H1 (cell line): ENCODE data around the gene SGMS2. TPM values are rescaled to one million over a fixed set of nuclear protein-coding genes. Genes with fewer than 3 reads are reported as not detected.

Experiments
- CTCF ChIA-PET: fragments of 300-600 bp; sonication (Branson Sonifier 250); formaldehyde crosslinking; loops from one replicate; lab custom pipeline; 2021; ENCODE audit not compliant: partially characterized antibody; lab: Charles Lee
- POLR2A ChIA-PET: fragments of 300-600 bp; sonication (Branson Sonifier 250); formaldehyde crosslinking; loops from one replicate; lab custom pipeline; 2021; ENCODE audit warnings: inconsistent platforms; ENCODE audit not compliant: partially characterized antibody; lab: Charles Lee
- DNase-seq, 2 experiments: peaks; one replicate each; pipeline versions ENCODE4 v3.0.0 to v3.0.0-alpha.2; 2010 to 2022; ENCODE audit warnings: low spot score in 2 of 2, low read depth in 1 of 2, mixed read lengths in 1 of 2
- FAIRE-seq: peaks from 2 replicates; lab custom pipeline; 2011; peaks lifted over from hg19 to GRCh38; lab: Jason Lieb, UNC
- H2AFZ ChIP-seq: 2 replicates; pipeline ENCODE4 v1.8.1; 2012; ENCODE audit warnings: low read length, inconsistent platforms
- H2AK5ac ChIP-seq: 2 replicates; pipeline ENCODE4 v1.6.1; 2013; ENCODE audit warnings: low read depth, low read length
- H2BK120ac ChIP-seq: replicated peaks from 2 replicates; pipeline ENCODE3; 2013; ENCODE audit warnings: low read depth, low read length, inconsistent platforms
- H2BK12ac ChIP-seq: 2 replicates; pipeline ENCODE4 v1.6.1; 2013; ENCODE audit warnings: low read depth, low read length
- H2BK15ac ChIP-seq: 2 replicates; pipeline ENCODE4 v1.6.1; 2013; ENCODE audit warnings: low read length
- H2BK20ac ChIP-seq: 2 replicates; pipeline ENCODE4 v1.6.1; 2013; ENCODE audit warnings: low read length
- H2BK5ac ChIP-seq: 2 replicates; pipeline ENCODE4 v1.6.1; 2013; ENCODE audit warnings: low read depth, low read length
- H3K14ac ChIP-seq: 2 replicates; pipeline ENCODE4 v1.6.1; 2013; ENCODE audit warnings: inconsistent platforms; ENCODE audit not compliant: insufficient read length
- H3K18ac ChIP-seq: 2 replicates; pipeline ENCODE4 v1.6.1; 2013; ENCODE audit warnings: low read length; ENCODE audit errors: extremely low read depth
- H3K23ac ChIP-seq: 2 replicates; pipeline ENCODE4 v1.6.1; 2013; ENCODE audit warnings: inconsistent platforms; ENCODE audit not compliant: insufficient read length
- H3K23me2 ChIP-seq: 2 replicates; pipeline ENCODE4 v1.6.1; 2013; ENCODE audit warnings: low read depth, low read length
- H3K27ac ChIP-seq: 2 replicates; pipeline ENCODE4 v1.6.1; 2011; ENCODE audit warnings: low read depth, low read length, inconsistent platforms
- H3K27me3 ChIP-seq, 4 experiments: replicated peaks in 1 of 4; 1 replicate in 1 of 4; 2 replicates in 3 of 4; pipeline versions ENCODE4 v1.6.1 to v1.8.1; 2011 to 2013; ENCODE audit warnings: low read length in 3 of 4, mild to moderate bottlenecking in 3 of 4, inconsistent platforms in 2 of 4, mixed read lengths in 2 of 4, moderate library complexity in 1 of 4; ENCODE audit not compliant: control insufficient read depth in 3 of 4, insufficient read depth in 3 of 4; ENCODE audit errors: extremely low read depth in 1 of 4
- H3K36me3 ChIP-seq, 4 experiments: 2 replicates each; pipeline versions ENCODE4 v1.6.1 to v1.8.1; 2011 to 2013; ENCODE audit warnings: mild to moderate bottlenecking in 4 of 4, low read length in 3 of 4, moderate library complexity in 2 of 4, control low read depth in 1 of 4, inconsistent platforms in 1 of 4; ENCODE audit not compliant: insufficient read depth in 4 of 4, control insufficient read depth in 2 of 4
- H3K4ac ChIP-seq: replicated peaks from 2 replicates; pipeline ENCODE3; 2013; ENCODE audit warnings: low read length, low read depth, mixed read lengths, inconsistent platforms; ENCODE audit not compliant: insufficient read length
- H3K4me1 ChIP-seq, 4 experiments: replicated peaks in 1 of 4; 1 replicate in 1 of 4; 2 replicates in 3 of 4; pipeline versions ENCODE4 v1.6.1 to v1.8.1; 2011 to 2013; ENCODE audit warnings: low read length in 3 of 4, inconsistent platforms in 2 of 4, mixed read lengths in 1 of 4; ENCODE audit not compliant: insufficient read depth in 4 of 4, control insufficient read depth in 3 of 4
- H3K4me2 ChIP-seq, 2 experiments: 2 replicates each; pipeline versions ENCODE4 v1.6.1 to v1.8.1; 2011 to 2013; ENCODE audit warnings: low read depth in 2 of 2, low read length in 2 of 2, control low read depth in 1 of 2, inconsistent platforms in 1 of 2, mild to moderate bottlenecking in 1 of 2; ENCODE audit not compliant: insufficient read depth in 1 of 2
- H3K4me3 ChIP-seq, 4 experiments: fragments of 200-600, 300-600 bp in 1 of 4; sonication (generic), shearing (Covaris generic), sonication (Bioruptor Twin) in 1 of 4; 2 replicates each; pipeline versions ENCODE4 v1.5.1 to v1.8.1; 2011 to 2016; ENCODE audit warnings: low read length in 4 of 4, low read depth in 3 of 4, control low read depth in 2 of 4, inconsistent platforms in 2 of 4, mild to moderate bottlenecking in 2 of 4, mixed read lengths in 1 of 4, moderate library complexity in 1 of 4; ENCODE audit not compliant: insufficient read depth in 2 of 4; ENCODE audit errors: extremely low read depth in 1 of 4
- H3K56ac ChIP-seq: replicated peaks from 2 replicates; pipeline ENCODE3; 2013; ENCODE audit warnings: low read depth, mild to moderate bottlenecking, mixed read lengths, low read length, inconsistent platforms; ENCODE audit not compliant: insufficient read length
- H3K79me1 ChIP-seq: 2 replicates; pipeline ENCODE4 v1.6.1; 2013; ENCODE audit warnings: low read depth, low read length, control low read depth
- H3K79me2 ChIP-seq, 2 experiments: 2 replicates each; pipeline versions ENCODE4 v1.6.1 to v1.8.1; 2012 to 2013; ENCODE audit warnings: low read length in 2 of 2, mild to moderate bottlenecking in 2 of 2, inconsistent platforms in 1 of 2; ENCODE audit not compliant: insufficient read depth in 2 of 2, control insufficient read depth in 1 of 2
- H3K9ac ChIP-seq, 4 experiments: replicated peaks in 1 of 4; 1 replicate in 1 of 4; 2 replicates in 3 of 4; pipeline versions ENCODE4 v1.6.1 to v1.8.1; 2011 to 2013; ENCODE audit warnings: low read depth in 3 of 4, low read length in 3 of 4, control low read depth in 2 of 4, mild to moderate bottlenecking in 2 of 4, moderate library complexity in 2 of 4, inconsistent platforms in 1 of 4; ENCODE audit errors: extremely low read depth in 1 of 4
- H3K9me3 ChIP-seq, 2 experiments: 2 replicates each; pipeline versions ENCODE4 v1.6.1 to v1.8.1; 2012 to 2013; ENCODE audit warnings: mild to moderate bottlenecking in 2 of 2, moderate library complexity in 2 of 2, control low read depth in 1 of 2, inconsistent platforms in 1 of 2, low read depth in 1 of 2, low read length in 1 of 2, mixed read lengths in 1 of 2; ENCODE audit not compliant: insufficient read depth in 2 of 2
- H4K20me1 ChIP-seq, 2 experiments: replicated peaks in 1 of 2; 2 replicates each; pipeline versions ENCODE3 to v1.8.1; 2011 to 2013; ENCODE audit warnings: inconsistent platforms in 2 of 2, low read length in 2 of 2, mild to moderate bottlenecking in 1 of 2; ENCODE audit not compliant: insufficient read depth in 2 of 2, control insufficient read depth in 1 of 2
- H4K5ac ChIP-seq: 2 replicates; pipeline ENCODE4 v1.6.1; 2013; ENCODE audit warnings: low read length, low read depth, mixed read lengths, inconsistent platforms; ENCODE audit not compliant: insufficient read length
- H4K8ac ChIP-seq: 2 replicates; pipeline ENCODE4 v1.8.0; 2013; ENCODE audit warnings: mild to moderate bottlenecking, moderate library complexity, low read length, inconsistent platforms; ENCODE audit not compliant: insufficient read depth; ENCODE audit errors: extremely low read depth
- H4K91ac ChIP-seq: replicated peaks from 2 replicates; pipeline ENCODE3; 2013; ENCODE audit warnings: low read length, mixed read lengths, inconsistent platforms; ENCODE audit not compliant: insufficient read length
- BRCA1 ChIP-seq: IDR thresholded peaks from 2 replicates; pipeline ENCODE4 v1.6.1; 2012; ENCODE audit warnings: low read depth, low read length, improper control_type of control experiment
- CBX5 ChIP-seq: fragments of 300-800, 300-1000 bp; sonication (generic); IDR thresholded peaks from 2 replicates; pipeline ENCODE4 v1.7.1; 2016; ENCODE audit warnings: antibody characterized with exemption, low read length, low read depth
- EZH2 ChIP-seq: fragments of 200-600 bp; sonication (generic); IDR thresholded peaks from 2 replicates; pipeline ENCODE4 v1.7.1; 2012; ENCODE audit warnings: low read depth, mild to moderate bottlenecking, moderate library complexity, low read length, inconsistent platforms; ENCODE audit not compliant: severe bottlenecking
- HDAC2 ChIP-seq, 2 experiments: fragments of 300-600 bp in 1 of 2; sonication (generic) in 1 of 2; IDR thresholded peaks; 2 replicates each; pipeline ENCODE4 v1.6.1; 2011 to 2012; ENCODE audit warnings: low read depth in 2 of 2, low read length in 2 of 2, mild to moderate bottlenecking in 2 of 2, moderate library complexity in 2 of 2, borderline replicate concordance in 1 of 2, inconsistent platforms in 1 of 2
- JUND ChIP-seq: IDR thresholded peaks from 2 replicates; pipeline ENCODE4 v1.6.1; 2011; ENCODE audit warnings: mild to moderate bottlenecking, improper control_type of control experiment, low read length
- POLR2AphosphoS5 ChIP-seq: IDR thresholded peaks from 2 replicates; pipeline ENCODE4 v1.6.1; 2011; ENCODE audit warnings: low read depth, low read length
- RAD21 ChIP-seq, 2 experiments: IDR thresholded peaks in 1 of 2; conservative IDR thresholded peaks in 1 of 2; 2 replicates each; pipeline ENCODE4 v1.6.1; 2011; ENCODE audit warnings: low read depth in 2 of 2, low read length in 2 of 2, improper control_type of control experiment in 1 of 2, inconsistent platforms in 1 of 2, mild to moderate bottlenecking in 1 of 2, moderate library complexity in 1 of 2
- RXRA ChIP-seq: IDR thresholded peaks from 2 replicates; pipeline ENCODE4 v1.6.1; 2011; ENCODE audit warnings: low read depth, mild to moderate bottlenecking, low read length, moderate library complexity; ENCODE audit not compliant: insufficient read depth
- TAF1 ChIP-seq: IDR thresholded peaks from 2 replicates; pipeline ENCODE4 v1.6.1; 2011; ENCODE audit warnings: mild to moderate bottlenecking, low read depth, low read length
- TCF12 ChIP-seq: IDR thresholded peaks from 2 replicates; pipeline ENCODE4 v1.6.1; 2011; ENCODE audit warnings: low read depth, mild to moderate bottlenecking, low read length
- YY1 ChIP-seq: IDR thresholded peaks from 2 replicates; pipeline ENCODE4 v1.6.1; 2011; ENCODE audit warnings: low read depth, mild to moderate bottlenecking, low read length
- WGBS, 2 experiments: shearing (Covaris generic) in 1 of 2; methylation state at CpG; one replicate each; pipeline versions ENCODE4 v1.1.6 to v1.1.7; 2013 to 2015; ENCODE audit warnings: low lambda C conversion rate in 2 of 2, mixed read lengths in 2 of 2, inconsistent platforms in 1 of 2, low coverage in 1 of 2, missing lambda C conversion rate in 1 of 2; ENCODE audit not compliant: insufficient replicate concordance in 2 of 2, insufficient coverage in 1 of 2, insufficient read length in 1 of 2; ENCODE audit errors: extremely low coverage in 1 of 2, missing lambda C conversion rate in 1 of 2; 5-methylcytosine and 5-hydroxymethylcytosine counted together
- polyA plus RNA-seq, 7 experiments: library from polyadenylated mRNA; depleted of rRNA in 3 of 7; stranded (reverse) in 5 of 7; unstranded in 2 of 7; fragments of >200 nt in 5 of 7; fragments of 200-250 nt in 2 of 7; gene quantifications; 1 replicate in 5 of 7; 2 replicates in 1 of 7; 4 replicates in 1 of 7; pipeline versions ENCODE4 v1.2.1 to v1.2.3, GENCODE V29; 2011 to 2013; ENCODE audit warnings: missing spikeins in 2 of 7, mixed read lengths in 2 of 7
- total RNA-seq: library from RNA; stranded (reverse); fragmentation: NEBNext Ultra II Directional; extraction: Animal tissue kit (Norgen Biotek cat#: 25700); gene quantifications from 2 replicates; pipeline ENCODE4 v1.2.1, GENCODE V29; 2021
- TF ChIP-seq, protein P1 (sequence below), 3 experiments: IDR thresholded peaks; 1 replicate in 2 of 3; 2 replicates in 1 of 3; pipeline versions ENCODE4 v1.5.1 to v1.6.1; 2011; ENCODE audit warnings: low read length in 3 of 3, mild to moderate bottlenecking in 3 of 3, inconsistent platforms in 2 of 3, low read depth in 1 of 3, moderate library complexity in 1 of 3; ENCODE audit not compliant: insufficient read depth in 1 of 3; ENCODE audit errors: control extremely low read depth in 1 of 3

SGMS2 gene
- total and polyA plus RNA-seq, 2 of the 8 experiments (the other 6 are each of a cell fraction or from before 2014, with no cell fraction given): 0.04 to 1.3 TPM

- H4K20me1 ChIP-seq: no peaks in the 10 kb centered on the region
- no peaks in the 10 kb centered on the region for H3K27me3 ChIP-seq
- ChIA-PET POLR2A (no interaction called here), CTCF (no interaction called here)
- no peaks in the 10 kb centered on the region for H3K36me3 ChIP-seq
- no peak overlapping the region for H3K9ac ChIP-seq
- no peak overlapping the region for H2BK120ac ChIP-seq
- H2BK15ac ChIP-seq: no peak overlapping the region
- no peak overlapping the region for H3K4ac ChIP-seq
- no peaks in the 10 kb centered on the region for H3K79me2 ChIP-seq
- H3K23me2 ChIP-seq: no peaks in the 10 kb centered on the region
- H3K4me2 ChIP-seq: no peak overlapping the region
- DNase-seq (no peak), FAIRE-seq (no peak)
- H3K23ac ChIP-seq: no peak overlapping the region
- peaks cover 3 to 8% of the 10 kb centered on the region in 2 experiments; a peak in 1 of 4 replicates for H3K9me3 ChIP-seq
- H3K4me1 ChIP-seq: no peaks in the 10 kb centered on the region
- no peak overlapping the region for H4K8ac ChIP-seq
- H3K27ac ChIP-seq: no peak overlapping the region
- H3K4me3 ChIP-seq: no peak overlapping the region
- 89% methylated on average over 2 of the region's 2 CpGs; no CpG with 5 or more reads in 1 of the 2 experiments for WGBS, 2 experiments
- H3K79me1 ChIP-seq: no peaks in the 10 kb centered on the region
- no peak overlapping the region for H3K56ac ChIP-seq
- no peak overlapping the region for H4K5ac ChIP-seq
- no peak overlapping the region for H2AFZ ChIP-seq
- TF ChIP-seq RXRA (no peak), POLR2AphosphoS5 (no peak), HDAC2 (IDR thresholded peaks at IDR 0.05; ENCODE audit: borderline replicate concordance in 1 of 2, low read depth in 2 of 2, low read length in 2 of 2) (no peak), CBX5 (no peak), RAD21 (IDR thresholded peaks at IDR 0.05 in 1 of 2, conservative IDR thresholded peaks at IDR 0.05 in 1 of 2; ENCODE audit: low read depth in 2 of 2, low read length in 2 of 2) (no peak), TCF12 (no peak), EZH2 (no peak), YY1 (no peak), TAF1 (no peak), BRCA1 (no peak), JUND (no peak)
- TF ChIP-seq, protein P1, sequence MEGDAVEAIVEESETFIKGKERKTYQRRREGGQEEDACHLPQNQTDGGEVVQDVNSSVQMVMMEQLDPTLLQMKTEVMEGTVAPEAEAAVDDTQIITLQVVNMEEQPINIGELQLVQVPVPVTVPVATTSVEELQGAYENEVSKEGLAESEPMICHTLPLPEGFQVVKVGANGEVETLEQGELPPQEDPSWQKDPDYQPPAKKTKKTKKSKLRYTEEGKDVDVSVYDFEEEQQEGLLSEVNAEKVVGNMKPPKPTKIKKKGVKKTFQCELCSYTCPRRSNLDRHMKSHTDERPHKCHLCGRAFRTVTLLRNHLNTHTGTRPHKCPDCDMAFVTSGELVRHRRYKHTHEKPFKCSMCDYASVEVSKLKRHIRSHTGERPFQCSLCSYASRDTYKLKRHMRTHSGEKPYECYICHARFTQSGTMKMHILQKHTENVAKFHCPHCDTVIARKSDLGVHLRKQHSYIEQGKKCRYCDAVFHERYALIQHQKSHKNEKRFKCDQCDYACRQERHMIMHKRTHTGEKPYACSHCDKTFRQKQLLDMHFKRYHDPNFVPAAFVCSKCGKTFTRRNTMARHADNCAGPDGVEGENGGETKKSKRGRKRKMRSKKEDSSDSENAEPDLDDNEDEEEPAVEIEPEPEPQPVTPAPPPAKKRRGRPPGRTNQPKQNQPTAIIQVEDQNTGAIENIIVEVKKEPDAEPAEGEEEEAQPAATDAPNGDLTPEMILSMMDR (IDR thresholded peaks at IDR 0.05; ENCODE audit: control extremely low read depth in 1 of 3, insufficient read depth in 1 of 3, low read depth in 1 of 3, low read length in 3 of 3): no peak
- no peak overlapping the region for H2BK12ac ChIP-seq
- no peak overlapping the region for H2AK5ac ChIP-seq
- no peak overlapping the region for H3K14ac ChIP-seq
- H4K91ac ChIP-seq: no peak overlapping the region
- H2BK5ac ChIP-seq: no peak overlapping the region
- no peak overlapping the region for H2BK20ac ChIP-seq
- H3K18ac ChIP-seq: no peak overlapping the region
Observed at GRCh38 chr4:107896158-107896645, 71.5 kb downstream of the SGMS2 start.
